ENCODE measurements around the gene GJB2.

GRCh38 chr13:20219577-20219976 is 26.8 kb upstream of the GJB2 start:
- no peak for TF ChIP-seq CTCF (IDR thresholded peaks at IDR 0.05)
- no peak for TF ChIP-seq POLR2A (IDR thresholded peaks at IDR 0.05)

Data from esophagus squamous epithelium (tissue), 4 donors.